ENCODE results near the gene KLHL18. TPM values are rescaled to one million over a fixed set of nuclear protein-coding genes. Genes with fewer than 3 reads are reported as not detected.

Gene KLHL18
- total RNA-seq, 1 donor from 2014 or later = 10.1 TPM

DNA sequence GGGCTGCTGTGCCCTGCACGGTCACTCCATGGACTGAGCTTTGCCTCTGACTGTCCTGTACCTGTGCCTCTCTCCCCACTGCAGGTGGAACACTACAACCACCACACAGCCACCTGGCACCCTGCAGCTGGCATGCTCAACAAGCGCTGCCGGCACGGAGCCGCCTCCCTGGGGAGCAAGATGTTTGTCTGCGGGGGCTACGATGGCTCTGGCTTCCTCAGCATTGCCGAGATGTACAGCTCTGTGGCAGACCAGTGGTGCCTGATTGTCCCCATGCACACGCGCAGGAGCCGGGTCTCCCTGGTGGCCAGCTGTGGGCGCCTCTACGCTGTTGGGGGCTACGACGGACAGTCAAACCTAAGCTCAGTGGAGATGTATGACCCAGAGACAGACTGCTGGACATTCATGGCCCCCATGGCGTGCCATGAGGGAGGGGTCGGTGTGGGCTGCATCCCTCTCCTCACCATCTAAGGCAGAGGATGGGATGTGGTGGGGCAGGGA lies 60.8 kb downstream of the KLHL18 start:
- no peak for DNase-seq (ENCODE audit: extremely low spot score in 2 of 2)
- intact Hi-C loops (cut with DNase I) = no loop called here
- Histone ChIP-seq H3K4me1 (no peaks in the 10 kb centered on the region), H3K27ac (no peak overlapping the region), H3K4me3 (no peak overlapping the region), H3K9me3 (no peaks in the 10 kb centered on the region), H3K36me3 (peaks cover 0 to 53% of the 10 kb centered on the region in 2 donors), H3K27me3 (no peaks in the 10 kb centered on the region)
- TF ChIP-seq POLR2AphosphoS5 (IDR thresholded peaks at IDR 0.05; ENCODE audit: insufficient read depth in 1 of 2, low read depth in 1 of 2) (no peak), POLR2A (IDR thresholded peaks at IDR 0.05) (no peak)
- TF ChIP-seq, protein P1, sequence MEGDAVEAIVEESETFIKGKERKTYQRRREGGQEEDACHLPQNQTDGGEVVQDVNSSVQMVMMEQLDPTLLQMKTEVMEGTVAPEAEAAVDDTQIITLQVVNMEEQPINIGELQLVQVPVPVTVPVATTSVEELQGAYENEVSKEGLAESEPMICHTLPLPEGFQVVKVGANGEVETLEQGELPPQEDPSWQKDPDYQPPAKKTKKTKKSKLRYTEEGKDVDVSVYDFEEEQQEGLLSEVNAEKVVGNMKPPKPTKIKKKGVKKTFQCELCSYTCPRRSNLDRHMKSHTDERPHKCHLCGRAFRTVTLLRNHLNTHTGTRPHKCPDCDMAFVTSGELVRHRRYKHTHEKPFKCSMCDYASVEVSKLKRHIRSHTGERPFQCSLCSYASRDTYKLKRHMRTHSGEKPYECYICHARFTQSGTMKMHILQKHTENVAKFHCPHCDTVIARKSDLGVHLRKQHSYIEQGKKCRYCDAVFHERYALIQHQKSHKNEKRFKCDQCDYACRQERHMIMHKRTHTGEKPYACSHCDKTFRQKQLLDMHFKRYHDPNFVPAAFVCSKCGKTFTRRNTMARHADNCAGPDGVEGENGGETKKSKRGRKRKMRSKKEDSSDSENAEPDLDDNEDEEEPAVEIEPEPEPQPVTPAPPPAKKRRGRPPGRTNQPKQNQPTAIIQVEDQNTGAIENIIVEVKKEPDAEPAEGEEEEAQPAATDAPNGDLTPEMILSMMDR (IDR thresholded peaks at IDR 0.05) = no peak

DNA sequence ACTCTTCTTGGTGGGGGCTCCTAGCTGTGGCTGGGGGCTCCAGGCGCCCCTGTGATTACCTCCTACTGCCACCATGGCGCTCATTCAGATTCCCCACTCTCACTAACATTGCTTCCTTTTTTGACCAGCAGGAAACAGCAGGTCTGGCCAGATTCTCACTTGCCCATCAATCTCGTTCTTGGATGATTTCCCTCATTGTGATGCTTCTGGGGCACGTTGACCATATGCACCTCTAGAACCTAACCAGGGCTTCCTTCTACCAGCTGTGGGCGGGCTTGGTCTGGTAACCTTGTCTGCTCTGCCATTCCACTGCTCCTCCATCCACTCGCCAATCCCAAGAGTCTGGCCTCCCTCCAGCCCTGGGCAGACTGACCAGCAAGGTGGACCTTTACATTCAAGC lies 62.2 kb downstream of the KLHL18 start:
- intact Hi-C loops (cut with DNase I) = no loop called here
- H3K27ac ChIP-seq = no peak overlapping the region

DNA sequence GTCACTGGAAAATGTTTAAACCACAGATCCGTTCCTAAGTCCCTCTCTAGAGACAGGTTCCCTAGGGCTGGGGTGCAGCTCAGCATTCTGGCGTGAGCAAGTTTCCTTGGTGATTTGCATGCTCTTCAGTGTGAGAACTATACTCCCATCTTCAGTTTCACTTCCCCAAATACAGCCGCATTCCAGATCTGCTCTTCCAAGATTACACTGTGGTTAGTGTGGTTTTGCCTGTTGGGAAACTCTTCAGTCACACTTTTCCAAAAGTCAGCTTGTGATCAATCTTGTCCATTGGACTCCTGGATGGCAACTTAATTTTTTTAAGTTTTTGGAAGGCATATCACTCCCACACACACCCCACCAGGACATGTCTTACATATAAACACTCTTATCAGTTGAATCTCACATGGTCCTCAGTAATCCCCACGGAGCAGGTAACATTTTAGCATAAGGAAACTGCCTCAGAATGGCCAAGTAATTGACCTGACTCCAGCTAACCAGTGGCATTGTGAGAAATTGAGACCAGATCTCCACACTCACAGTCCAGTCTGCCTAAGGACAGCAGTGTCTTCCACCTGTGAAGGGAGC lies 64.6 kb downstream of the KLHL18 start:
- intact Hi-C loops (cut with DNase I) = no loop called here
- no peak for TF ChIP-seq POLR2AphosphoS5 (IDR thresholded peaks at IDR 0.05; ENCODE audit: insufficient read depth in 1 of 2, low read depth in 1 of 2)
- no peak for TF ChIP-seq POLR2A (IDR thresholded peaks at IDR 0.05)
- TF ChIP-seq, protein P1 (IDR thresholded peaks at IDR 0.05) = no peak
- Histone ChIP-seq H3K27ac (no peak overlapping the region), H3K4me1 (no peaks in the 10 kb centered on the region), H3K27me3 (no peaks in the 10 kb centered on the region), H3K9me3 (no peaks in the 10 kb centered on the region), H3K36me3 (peaks cover 0 to 26% of the 10 kb centered on the region in 2 donors), H3K4me3 (no peak overlapping the region)
- DNase-seq (ENCODE audit: extremely low spot score in 2 of 2) = no peak

More for the DNA sequence above, 62.2 kb downstream of the KLHL18 start:
- no peaks in the 10 kb centered on the region for H3K4me1 ChIP-seq
- H3K4me3 ChIP-seq = no peak overlapping the region
- H3K36me3 ChIP-seq = peaks cover 0 to 40% of the 10 kb centered on the region in 2 donors
- H3K9me3 ChIP-seq = no peaks in the 10 kb centered on the region
- no peak for DNase-seq (ENCODE audit: extremely low spot score in 2 of 2)
- TF ChIP-seq, protein P1 (IDR thresholded peaks at IDR 0.05) = no peak
- no peak for TF ChIP-seq POLR2AphosphoS5 (IDR thresholded peaks at IDR 0.05; ENCODE audit: insufficient read depth in 1 of 2, low read depth in 1 of 2)
- no peak for TF ChIP-seq POLR2A (IDR thresholded peaks at IDR 0.05)
- H3K27me3 ChIP-seq = no peaks in the 10 kb centered on the region

GRCh38 chr3:47348411-47349154 lies 65.8 kb downstream of the KLHL18 start:
- Histone ChIP-seq H3K9me3 (no peaks in the 10 kb centered on the region), H3K27me3 (no peaks in the 10 kb centered on the region), H3K27ac (no peak overlapping the region), H3K36me3 (peaks cover 0 to 14% of the 10 kb centered on the region in 2 donors), H3K4me1 (no peaks in the 10 kb centered on the region), H3K4me3 (no peak overlapping the region)
- no peak for DNase-seq (ENCODE audit: extremely low spot score in 2 of 2)
- intact Hi-C loops (cut with DNase I) = no loop called here
- TF ChIP-seq, protein P1 (IDR thresholded peaks at IDR 0.05) = no peak
- no peak for TF ChIP-seq POLR2A (IDR thresholded peaks at IDR 0.05)
- TF ChIP-seq POLR2AphosphoS5 (IDR thresholded peaks at IDR 0.05; ENCODE audit: insufficient read depth in 1 of 2, low read depth in 1 of 2) = no peak

GRCh38 chr3:47355010-47355409 lies 72.3 kb downstream of the KLHL18 start:
- no peak for DNase-seq (ENCODE audit: extremely low spot score in 2 of 2)
- no peak for TF ChIP-seq POLR2A (IDR thresholded peaks at IDR 0.05)
- TF ChIP-seq, protein P1 (IDR thresholded peaks at IDR 0.05) = no peak
- TF ChIP-seq POLR2AphosphoS5 (IDR thresholded peaks at IDR 0.05; ENCODE audit: insufficient read depth in 1 of 2, low read depth in 1 of 2) = no peak
- Histone ChIP-seq H3K27me3 (no peaks in the 10 kb centered on the region), H3K4me3 (no peak overlapping the region), H3K4me1 (no peaks in the 10 kb centered on the region), H3K36me3 (no peaks in the 10 kb centered on the region), H3K27ac (no peak overlapping the region), H3K9me3 (peaks cover 16% of the 10 kb centered on the region)
- intact Hi-C loops (cut with DNase I) = no loop called here

All from vagina (tissue), 2 donors.